COLO829 (cell line): ENCODE measurements around the gene TOX3.

Experiments
- DNase-seq: peaks from one replicate; pipeline ENCODE4 v3.0.0; 2012; ENCODE audit warnings: low spot score

The TOX3 gene

DNA sequence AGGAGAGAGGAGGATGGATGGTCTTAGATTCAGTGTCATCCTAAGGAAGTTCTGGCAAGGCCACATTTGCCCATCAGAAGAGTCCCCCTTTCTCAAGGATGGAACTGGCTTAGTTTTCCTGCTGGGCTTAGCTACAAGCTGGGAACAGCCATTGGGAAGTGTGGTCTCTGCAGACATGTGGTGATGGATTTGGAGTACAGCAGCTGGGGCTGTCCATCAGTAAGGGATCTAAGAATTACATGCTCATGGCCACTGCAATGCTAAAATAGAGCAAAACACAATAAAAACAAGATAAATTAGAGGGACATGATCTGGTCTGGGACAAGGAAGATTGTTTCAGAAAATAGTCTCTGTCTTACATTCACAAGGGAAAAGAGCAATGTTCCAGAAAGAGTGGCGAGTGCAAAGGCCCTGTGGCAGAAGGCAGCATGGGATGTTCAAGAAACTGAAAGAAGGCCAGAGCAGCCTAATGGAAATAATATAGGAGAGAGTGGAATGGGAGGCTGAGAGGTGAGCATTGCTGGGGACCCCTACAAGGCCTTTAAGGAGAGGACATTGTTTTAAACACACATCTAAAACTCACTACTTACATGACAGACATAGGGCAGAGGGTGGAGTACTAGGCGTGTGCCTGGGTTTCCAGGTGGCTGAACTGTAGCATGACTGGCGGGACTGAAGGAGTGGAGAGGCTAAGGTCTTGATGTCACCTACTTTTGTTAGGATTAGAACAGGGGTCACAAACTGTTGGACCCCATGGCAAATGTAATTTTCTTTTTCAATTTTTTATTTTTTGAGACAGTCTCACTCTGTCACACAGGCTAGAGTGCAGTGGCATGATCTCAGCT, 17.0 kb upstream of the TOX3 start:
- no peak for DNase-seq

DNA sequence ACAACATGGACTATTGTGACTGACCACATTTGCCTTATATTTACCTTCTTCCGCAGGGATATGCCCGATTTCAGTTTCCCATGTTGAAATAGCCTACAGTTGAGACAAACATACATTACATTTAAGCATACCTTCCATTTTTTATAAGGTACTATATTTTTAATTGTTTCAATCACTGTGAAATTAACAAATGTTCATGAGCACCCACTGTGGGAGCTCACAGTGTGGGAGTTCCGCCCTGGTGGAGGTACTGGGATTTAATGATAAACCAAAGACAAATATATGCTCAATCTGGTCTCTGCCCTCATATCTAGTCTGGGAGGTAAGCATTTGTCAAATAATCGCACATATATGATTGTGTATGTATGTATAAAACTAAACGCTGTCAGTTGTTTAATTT, 15.8 kb upstream of the TOX3 start:
- no peak for DNase-seq

DNA sequence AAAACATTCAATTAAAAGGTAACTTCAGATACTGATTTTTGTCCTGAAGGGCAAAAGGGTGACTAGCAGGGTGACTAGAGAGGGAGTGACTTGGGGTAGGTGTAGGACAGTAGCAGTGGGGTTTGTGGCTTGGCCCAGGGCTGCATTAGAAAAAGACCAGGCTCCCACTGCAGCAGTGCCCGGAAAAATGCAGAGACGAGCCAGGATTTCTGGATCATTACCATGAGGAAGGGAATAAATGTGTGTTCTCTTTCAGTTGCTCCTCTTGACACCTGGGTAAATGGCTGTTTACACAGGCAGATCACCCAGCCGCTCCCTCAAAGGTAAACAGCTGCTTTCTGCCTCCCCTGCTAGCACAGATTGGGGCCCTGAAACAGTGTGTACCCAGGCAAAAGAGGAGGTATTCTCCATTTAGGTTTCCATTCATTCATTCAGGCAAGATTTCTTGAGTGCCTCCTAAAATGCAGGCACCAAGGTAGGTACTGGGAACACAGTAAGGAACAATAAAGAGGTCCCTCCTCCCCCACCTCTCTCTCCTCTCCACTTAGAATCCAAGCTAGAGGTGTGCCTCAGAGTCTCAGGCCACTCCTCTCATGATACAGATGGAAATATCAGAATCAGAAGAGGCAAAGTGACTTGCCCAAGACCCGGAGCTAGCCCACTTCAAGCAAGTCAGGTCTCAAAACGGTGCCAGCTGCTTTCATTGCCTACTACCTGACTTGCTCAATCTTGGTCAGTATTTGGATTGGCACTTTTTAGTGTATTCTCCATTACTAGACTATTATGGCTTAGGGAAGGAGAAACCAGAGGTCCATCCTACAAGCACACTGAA, 15.2 kb upstream of the TOX3 start:
- no peak for DNase-seq

DNA sequence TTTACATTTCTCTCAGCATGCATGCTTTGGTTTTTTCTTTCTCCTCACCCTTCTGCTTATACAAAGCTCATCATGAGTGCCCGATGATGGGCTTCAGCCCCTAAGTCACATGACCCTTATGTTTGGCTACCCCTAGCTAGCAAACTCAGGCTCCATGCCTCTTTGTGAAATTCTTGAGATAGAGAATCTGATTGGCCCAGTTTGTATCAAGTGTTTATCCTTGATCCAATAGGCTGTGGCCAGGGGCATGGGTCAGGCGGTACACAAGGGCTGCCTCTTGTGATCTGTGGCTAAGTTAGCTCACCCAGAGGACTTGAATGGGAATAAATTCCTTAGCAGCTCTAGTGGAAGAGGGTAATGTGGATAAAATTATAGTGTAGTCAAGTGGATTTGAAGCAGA, 11.5 kb upstream of the TOX3 start:
- DNase-seq: no peak

DNA sequence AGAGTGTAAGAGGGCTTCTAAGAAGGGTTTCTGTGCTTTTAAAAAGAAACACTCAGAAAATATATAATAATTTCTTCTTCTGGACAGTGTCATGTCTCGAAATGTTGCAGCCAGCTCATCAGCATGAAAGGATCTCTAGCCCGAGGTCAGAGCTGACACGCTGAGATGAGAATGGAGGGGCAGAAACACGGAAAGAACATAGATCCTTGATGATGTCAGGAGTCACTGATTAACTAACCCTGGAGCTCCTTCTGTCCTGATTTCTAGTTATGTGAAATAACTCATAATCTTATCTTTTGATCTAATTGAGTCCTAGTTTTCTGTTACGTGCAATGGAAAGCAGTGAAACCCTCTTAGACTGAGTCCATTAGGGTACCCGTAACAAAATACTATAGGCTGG, 10.3 kb upstream of the TOX3 start:
- DNase-seq: no peak

DNA sequence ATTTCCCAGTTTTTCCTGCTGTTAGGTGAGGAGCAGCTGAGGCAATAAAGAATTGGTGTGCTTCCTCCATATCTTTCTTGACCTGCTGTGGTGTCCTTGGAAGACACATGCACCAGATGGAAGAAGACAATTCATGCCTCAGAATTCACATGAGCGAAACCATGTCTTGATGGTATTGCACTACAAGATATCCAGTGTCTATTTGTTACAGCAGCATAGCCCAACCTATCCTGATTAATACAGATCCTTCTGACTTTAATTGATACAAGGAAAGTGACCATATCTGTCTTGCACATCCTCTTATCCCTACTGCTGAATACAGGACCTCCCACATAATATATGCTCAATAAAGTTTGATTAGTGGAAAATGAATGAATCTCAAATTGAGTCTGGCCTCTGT, 9.1 kb upstream of the TOX3 start:
- no peak for DNase-seq

DNA sequence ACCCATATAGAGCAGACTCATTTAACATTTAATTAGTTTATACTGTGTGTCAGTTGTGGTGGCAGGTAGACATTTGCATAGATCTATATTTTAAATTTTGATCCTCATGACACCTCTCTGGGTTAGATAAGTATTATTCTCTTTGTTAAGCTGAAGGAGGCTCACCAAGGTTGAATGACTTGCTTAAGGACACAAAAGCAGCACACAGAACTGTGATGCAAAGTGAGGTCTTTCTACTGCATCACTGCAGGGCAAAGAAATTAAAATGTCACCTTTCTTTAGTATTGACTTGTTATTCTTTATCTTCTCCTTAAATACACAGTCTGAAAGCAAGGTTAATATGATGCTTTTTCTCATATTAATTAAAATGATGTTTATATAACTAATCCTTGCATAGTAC, 8.6 kb upstream of the TOX3 start:
- DNase-seq: no peak

DNA sequence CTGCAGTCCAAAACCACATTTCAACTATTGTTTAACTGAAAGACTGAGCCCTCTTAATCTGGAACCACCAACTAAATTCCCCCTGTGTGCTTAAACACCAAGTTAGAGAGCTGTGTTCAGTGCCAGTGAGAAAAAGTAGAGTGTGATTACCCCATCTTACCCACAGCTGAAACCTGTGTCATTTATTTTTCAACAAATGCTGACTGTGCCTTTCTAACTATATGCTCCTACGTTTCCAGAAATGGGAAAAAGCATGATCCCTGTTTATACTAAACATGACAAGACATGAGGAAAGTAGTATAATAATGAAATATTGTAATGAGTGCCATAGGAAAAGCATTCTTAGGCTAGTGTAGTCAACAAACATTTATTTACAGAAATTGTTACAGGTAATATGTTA, 7.4 kb upstream of the TOX3 start:
- no peak for DNase-seq

DNA sequence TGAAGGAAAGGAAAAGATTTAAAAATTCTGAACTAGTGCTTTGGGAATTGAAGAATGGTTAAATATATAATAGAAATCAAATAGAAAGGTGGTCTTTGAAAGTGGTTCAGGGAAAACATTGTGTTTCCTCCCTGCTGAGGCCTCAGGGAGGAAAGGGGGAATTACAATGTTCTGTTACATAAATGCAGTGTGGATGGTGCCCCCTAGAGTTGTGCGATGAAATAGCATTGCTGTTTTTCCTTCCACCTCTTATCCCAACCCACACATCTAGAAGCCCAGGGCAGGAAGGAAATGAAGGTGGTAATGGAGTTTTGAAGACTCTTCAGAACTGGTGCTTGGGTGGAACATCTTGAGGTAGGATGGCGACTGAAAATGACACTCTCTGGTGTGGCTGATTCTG, 6.4 kb upstream of the TOX3 start:
- DNase-seq: no peak

DNA sequence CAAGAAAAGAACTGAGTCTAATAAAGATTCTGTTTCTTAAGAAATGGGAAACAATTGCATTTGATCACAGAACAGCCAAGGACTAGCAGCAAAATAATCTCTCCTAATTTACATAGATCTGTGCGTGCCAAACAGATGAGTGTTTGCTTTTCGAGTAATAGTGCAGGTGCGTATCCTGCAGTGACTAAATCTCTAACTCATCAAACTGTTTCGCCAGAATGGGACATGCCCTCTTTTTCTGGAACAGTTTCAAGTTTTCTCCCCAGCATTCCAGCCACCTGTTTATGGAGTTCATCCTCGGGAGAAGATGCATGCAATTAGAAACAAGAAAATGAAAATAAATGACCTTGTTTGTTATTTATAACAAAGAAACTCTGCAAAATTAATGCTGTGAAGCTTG, 5.7 kb upstream of the TOX3 start:
- DNase-seq: no peak

DNA sequence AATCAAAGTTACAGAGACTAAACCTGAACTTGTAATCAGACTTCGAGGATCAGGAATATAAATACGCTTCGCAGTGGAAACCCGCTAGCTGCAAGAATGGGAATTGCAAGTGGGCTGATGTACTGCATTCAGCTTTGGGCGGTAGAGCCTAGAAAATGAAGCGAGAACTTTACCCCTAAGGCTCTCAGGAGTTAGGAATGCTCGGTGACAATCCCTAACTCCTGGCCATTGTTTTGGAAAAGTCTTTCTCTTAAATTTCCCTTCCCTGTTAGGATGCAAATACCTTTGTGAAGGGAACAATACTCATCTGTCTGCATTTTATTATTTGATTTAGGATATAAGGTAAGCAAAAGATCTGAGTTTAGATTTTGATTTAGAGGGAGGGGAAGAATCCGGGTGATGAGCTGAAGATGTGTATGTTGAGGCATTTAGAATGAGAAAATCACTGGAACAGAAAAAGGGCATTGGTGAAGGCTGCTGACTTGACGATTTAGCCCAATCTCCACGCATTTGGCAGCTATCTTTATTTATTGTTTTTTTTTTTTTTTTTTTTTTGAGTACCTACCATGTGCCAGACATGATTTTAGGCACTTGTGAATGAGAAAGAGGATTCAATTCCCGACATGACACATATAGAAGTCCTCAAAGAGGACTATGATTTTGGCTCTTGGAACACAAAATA, 2.2 kb upstream of the TOX3 start:
- no peak for DNase-seq

DNA sequence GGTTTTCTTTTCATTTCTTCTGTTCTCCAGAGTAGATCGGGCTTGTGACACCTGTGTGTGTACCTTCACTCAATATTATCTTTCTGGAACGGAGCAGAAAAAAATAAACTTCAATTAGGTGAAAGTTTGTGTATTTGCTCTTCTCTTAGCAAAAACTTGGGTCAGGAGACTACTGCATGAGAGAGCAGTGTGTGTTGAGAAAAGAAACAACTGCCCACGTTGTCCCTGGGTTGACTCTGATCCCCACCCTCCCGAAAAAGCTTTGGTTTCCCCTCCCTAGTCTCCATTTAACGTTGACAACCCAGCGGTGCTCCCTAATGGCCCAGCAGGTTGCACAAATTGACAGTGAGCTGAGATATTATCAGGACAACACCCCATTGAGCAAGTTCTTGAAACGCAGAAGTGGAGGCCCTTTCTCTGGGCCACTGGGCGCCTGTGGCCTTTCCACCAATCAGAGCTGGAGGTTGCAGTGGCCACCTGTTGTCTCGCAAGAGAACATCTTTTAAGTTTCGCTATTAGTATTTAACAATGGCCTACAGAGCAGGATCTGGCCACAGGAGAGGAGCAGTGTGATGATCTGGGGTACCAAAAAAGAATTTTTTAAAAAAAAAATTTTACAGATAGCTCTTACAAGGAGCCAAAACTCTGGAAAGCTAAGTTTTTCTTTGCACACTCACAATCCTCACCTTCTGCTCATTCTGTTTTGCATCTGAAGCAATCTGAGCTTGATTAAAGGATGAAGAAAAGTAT, 1.5 kb upstream of the TOX3 start:
- no peak for DNase-seq

DNA sequence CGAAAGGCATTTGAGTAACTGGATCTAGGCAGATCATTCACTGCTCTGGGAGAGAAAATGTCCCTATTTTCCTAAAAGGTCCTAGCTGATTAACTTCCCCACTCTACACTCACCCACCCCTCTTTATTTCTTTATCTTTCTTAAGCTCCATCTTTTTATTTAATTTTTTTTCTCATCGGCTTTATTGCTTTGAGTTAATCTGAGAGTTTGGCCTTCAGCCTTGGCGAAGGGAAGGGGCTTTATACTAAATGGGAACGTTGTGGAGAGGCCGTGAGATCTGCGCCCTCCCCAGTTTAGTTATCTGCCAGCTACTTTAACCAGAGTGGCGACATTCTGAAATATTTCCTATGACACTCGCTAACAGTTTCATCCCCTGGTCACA, 882 bp upstream of the TOX3 start:
- DNase-seq: no peak

DNA sequence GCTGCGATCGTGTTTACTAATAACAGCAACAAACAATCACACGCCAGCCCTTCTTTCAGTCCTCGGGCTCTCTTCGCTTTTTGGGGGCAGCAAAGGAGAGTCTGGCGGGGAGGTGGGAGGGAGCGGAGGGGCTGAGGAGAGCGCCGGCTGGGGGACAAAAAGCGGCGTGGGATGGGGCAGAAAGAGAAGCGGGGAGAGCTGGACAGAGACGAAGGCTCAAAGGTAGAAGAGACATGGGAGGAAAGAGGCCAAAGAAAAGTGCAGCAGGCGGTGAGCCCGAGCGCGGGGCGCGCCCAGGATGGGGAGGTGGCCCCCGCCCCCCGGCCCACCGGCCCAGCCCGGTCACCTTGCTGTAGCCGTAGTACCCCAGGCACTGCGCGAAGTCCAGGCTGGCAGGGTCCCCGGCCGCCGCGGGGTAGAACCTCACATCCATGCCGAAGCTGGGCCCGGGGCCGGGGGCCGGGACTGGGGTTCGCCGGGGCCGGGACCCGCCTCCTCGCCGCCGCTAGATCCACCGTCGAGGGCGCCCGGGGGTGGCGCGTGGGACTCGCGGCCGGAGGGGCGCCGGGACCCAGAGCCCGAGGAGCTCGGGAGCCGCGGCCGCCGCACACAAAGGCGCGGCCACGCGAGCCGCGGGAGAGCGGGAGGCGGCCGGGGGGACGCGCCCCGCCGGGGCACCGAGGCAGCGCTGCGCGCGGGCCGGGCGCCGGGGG, 496 bp downstream of the TOX3 start:
- DNase-seq: no peak

DNA sequence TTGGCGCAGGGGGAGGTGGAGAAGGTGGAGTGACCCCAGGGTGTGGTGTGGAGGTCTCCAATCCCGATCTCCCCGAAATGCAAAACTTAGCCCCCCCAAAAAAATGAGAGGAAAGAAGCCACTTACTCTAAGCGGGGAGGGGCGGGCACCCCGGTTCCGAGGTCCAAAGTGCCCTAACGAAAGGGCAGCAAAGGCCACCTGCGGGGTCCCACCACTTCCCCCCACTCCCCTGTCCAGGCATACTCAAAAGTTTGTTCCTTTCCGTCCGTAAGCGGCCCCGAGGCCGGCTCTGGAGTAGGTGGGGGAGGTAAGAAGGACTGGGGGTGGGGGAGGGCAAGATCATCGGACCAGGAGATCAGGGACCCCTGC, 1.1 kb downstream of the TOX3 start:
- no peak for DNase-seq

DNA sequence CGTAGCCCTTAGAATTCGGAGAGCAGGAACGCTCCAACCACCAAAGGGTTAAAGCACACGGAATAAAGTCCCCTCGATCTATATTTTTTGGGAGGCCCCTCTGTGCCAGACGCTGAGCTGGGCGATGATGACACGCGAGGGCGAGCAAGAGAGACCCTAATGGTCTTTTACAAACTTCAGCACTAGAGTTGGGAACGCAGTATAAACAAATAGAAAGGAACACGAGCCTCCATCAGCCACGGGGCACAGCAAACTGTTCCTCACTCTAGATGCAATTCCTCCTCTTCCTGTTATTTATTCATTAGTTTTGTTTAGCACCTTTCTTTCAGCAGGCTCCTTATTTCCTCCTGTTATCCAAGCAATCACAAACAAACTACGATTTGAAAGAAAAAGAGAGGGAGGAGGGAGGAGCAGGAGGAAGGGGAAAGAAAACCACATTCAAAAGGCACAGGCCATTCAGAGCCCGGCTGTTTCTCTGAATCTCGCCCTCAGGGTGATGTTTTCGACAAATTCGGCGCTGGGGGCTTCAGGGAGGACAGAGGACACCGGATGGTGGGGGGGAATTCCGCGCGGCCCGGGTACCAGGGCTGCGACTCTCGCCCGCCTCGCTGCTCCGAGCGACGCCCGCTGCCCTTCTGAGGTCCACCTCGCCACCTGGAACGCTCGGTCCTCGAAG, 1.6 kb downstream of the TOX3 start:
- no peak for DNase-seq

DNA sequence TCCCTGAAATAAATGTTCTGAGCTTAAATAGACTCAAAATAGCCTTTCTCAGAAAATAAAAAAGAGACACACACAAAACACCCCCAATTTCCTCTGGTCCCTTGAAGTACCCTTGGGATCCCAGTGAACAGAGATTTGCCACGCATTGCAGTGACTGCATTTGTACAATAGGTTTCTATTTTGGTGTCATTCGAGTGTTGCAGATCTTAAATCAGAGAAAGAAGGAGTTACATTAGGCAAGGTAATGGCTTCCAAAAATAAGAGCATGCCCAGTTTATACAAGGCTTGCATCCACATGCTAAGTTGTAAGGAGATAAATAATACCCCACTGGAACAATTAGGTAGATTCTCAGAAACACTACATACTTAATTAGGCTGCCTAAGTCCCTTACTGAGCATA, 2.2 kb downstream of the TOX3 start:
- no peak for DNase-seq

DNA sequence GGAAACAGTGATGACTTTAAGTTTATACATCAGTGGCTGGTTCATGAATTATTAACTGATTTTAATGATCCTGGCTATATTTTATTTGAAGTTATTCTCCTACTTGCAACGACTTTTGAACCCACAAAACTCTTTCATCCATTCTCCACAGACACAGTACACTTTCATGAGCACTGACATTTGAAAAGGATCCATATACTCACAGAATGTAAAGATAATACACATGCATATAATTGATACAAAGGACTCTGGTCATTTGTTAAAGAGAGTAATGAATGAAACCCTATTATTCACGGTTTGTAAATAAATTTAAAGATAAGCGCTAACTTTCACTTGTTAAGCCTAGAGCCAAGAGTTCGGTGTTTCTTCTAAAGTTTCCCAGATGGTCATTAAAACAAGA, 3.3 kb downstream of the TOX3 start:
- no peak for DNase-seq

DNA sequence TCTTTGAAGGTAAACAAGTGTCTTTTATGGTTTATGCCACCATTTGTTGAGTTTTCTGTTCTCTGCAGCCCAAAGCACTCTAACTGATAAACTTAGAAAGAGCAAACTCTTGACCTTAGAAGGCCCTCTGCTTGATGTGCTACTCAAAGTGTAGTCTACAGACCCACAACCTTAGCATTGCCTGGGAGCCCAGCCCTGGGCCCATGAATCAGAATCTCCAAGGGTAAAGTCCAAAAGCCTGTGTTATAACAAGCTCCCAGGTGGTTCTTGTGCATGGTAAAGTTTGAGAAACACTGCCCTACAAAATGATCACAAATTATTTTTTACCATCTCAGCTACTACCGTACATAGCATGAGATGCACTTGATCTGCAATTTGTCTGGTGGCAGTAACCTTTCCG, 6.0 kb downstream of the TOX3 start:
- no peak for DNase-seq

DNA sequence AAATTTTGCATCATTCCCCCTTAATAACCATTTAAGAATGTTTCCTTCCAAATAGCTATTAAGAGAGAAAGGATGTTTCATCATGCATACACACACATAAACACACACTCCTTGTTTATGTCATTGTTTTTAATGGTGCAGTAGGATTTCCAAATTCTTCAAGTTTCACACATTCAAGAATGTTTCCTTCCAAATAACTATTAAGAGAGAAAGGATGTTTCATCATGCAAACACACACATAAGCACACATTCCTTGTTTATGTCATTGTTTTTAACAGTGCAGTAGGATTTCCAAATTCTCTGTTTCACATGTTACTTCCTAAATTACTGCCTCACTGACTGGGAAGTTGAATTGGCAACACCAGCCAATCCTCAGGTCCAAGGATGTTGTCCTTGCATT, 7.8 kb downstream of the TOX3 start:
- no peak for DNase-seq

DNA sequence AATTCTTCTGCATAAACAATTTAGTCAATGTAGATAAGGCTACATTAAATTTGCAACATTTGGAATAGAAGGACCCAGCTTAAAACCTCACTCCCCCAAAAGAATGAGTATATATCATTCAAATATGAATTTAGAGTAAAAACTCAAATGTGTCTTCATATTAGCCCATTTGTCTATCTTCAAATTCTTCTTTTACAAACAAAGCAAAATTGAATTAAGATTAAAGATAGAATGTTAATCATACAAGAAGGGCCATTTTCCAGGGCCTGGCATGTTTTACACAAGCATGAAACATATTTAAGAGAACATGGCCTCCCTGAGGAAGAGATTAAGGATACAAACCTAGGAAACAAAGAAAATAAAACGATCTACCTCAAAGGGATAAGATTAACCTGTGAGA, 8.4 kb downstream of the TOX3 start:
- no peak for DNase-seq
